GM12875 (cell line): ENCODE results near the gene RAB11FIP2.

Experiments used
- H3K4me3 ChIP-seq: one replicate; pipeline ENCODE4 v1.5.1; 2011; ENCODE audit warnings: low read depth, low read length, control low read depth
- TF ChIP-seq, protein P1 (sequence below): IDR thresholded peaks from 2 replicates; pipeline ENCODE4 v1.5.1; 2011; ENCODE audit warnings: low read depth, mild to moderate bottlenecking, control low read depth, inconsistent platforms, low read length, moderate library complexity, borderline replicate concordance; ENCODE audit not compliant: insufficient read depth

The RAB11FIP2 gene

DNA sequence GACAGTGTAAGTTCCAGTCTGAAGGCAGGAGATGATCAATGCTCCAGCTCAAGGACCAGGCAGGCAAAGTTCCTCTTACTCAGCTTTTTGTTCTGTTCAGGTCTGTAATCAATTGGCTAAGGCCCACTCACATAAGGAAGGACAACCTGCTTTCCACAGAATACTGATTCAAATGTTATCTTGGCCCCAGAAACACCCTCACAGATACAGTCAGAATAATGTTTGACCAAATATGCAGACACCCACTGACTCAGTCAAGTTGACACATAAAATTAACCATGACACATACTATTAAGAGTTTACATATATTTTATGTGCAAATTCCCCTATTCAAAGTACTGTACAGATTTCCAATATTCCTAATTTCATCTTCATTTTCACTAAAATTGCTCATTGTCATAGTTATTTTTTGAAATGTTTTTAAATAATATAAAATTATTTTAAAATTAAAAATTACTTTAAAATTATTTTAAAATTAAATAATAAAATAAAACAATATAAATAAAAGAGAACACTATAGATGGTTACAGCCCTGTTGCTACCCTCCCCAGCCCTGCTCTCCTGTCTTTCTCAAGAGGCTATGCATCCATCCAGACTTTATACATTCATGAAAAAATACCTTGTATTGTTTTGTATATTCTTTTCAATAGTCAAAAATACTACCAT, 59.4 kb downstream of the RAB11FIP2 start:
- H3K4me3 ChIP-seq: no peak overlapping the region
- TF ChIP-seq, protein P1, sequence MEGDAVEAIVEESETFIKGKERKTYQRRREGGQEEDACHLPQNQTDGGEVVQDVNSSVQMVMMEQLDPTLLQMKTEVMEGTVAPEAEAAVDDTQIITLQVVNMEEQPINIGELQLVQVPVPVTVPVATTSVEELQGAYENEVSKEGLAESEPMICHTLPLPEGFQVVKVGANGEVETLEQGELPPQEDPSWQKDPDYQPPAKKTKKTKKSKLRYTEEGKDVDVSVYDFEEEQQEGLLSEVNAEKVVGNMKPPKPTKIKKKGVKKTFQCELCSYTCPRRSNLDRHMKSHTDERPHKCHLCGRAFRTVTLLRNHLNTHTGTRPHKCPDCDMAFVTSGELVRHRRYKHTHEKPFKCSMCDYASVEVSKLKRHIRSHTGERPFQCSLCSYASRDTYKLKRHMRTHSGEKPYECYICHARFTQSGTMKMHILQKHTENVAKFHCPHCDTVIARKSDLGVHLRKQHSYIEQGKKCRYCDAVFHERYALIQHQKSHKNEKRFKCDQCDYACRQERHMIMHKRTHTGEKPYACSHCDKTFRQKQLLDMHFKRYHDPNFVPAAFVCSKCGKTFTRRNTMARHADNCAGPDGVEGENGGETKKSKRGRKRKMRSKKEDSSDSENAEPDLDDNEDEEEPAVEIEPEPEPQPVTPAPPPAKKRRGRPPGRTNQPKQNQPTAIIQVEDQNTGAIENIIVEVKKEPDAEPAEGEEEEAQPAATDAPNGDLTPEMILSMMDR: no peak

DNA sequence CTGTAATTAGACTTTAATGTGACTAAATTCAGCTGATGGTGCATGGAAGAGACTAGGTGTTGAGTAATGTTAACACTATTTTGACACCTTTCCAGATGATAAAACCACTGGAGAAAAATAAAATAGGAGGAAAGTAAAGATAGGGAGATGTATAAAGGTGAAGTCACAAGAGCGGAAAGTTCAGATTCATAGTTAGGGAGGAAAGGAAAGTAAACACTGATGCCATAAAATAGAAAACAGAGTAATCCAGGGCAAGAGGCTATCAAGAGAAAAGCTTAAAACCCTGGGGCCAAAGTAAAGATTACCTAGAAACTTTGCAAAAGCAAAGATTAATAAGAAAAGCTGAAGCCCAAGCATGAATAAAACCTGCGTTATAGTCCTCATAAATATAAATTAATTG, 62.8 kb downstream of the RAB11FIP2 start:
- no peak overlapping the region for H3K4me3 ChIP-seq
- TF ChIP-seq, protein P1: no peak

DNA sequence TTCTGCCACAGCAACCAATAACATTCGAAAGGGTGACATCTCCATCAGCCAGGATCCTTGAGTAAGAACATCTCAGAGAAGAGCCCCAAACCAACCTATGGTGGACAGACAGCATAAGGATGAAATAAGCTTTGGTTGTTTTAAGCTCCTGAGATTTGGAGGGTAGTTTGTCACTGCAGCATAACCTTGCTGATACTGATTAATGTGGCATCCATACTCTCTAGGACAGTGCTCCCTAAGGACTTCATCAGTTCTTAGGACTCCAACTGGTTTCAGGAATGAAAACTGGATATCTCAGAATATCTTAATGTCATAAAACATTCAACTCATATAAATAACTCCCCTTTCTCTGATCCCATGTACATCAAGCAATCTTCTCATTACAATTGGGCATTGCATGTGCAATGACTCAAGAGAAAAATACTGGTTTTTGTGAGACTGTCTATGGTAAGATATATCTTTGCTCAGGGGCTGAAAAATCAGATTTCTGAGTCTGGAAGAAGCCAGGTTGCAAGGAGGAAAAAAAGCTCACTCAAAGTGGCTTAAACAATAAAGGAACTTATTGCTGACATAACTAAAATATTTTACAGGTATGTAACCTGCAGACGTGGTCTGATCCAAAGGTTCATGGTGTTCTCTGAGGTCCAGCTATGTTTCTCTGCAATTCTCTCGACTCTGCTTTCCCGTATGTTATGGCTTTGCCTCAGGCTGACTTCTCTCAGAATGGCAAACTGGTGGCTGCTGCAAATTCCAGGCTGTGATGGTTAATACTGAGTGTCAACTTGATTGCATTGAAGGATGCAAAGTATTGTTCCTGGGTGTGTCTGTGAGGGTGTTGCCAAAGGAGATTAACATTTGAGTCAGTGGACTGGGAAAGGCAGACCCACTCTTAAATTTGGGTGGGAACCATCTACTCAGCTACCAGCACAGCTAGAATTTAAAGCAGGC, 65.7 kb downstream of the RAB11FIP2 start:
- H3K4me3 ChIP-seq: no peak overlapping the region
- TF ChIP-seq, protein P1: no peak

DNA sequence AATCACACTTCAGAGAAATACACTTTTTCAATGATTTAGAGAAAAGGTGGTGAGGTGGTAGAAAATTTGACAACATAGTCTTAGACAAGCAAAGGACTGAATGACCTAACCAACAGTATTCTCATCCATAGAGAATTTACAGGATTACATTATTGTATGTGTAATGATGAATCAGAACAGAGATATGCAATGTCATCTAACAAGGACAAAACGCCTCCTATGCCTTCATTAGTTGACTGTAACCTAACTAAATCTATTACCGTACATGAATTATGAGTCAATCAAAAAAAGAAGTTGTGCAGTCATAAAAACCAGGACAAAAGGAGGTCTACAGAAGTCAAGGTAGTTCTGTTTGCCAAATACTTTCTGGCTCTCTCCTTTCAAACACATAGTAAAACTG, 66.5 kb downstream of the RAB11FIP2 start:
- TF ChIP-seq, protein P1: no peak
- H3K4me3 ChIP-seq: no peak overlapping the region

DNA sequence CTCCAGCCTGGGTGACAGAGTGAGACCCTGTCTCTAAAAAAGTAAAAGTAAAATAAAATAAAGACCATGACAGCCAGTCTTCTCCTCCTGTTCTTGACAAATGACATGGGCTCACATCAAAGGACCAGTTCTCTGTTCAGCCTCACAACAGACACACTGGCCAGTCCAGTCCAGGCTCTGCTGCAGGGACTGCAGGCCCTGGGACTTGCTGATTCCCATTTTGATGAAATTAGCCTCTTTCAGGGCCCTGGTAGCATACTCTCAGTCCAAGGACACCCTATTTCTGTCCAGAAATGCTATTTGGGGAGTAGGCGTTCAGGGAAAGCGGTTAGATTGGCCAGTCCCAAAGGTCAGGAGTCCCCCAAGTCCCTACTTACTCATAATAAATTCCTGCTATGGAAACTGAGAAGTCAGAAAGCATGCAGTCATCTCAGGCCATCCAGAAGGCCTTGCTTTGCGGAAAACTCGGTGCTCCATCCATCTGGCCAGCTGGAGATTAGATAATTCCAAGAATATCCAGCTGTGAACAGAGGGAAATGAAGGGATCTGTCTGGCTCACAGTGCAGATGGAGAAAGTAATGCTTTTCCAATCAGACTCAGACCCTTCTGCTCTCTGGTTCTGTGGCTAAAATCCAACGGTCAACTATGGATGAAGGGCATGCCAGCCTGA, 74.4 kb downstream of the RAB11FIP2 start:
- H3K4me3 ChIP-seq: no peak overlapping the region
- TF ChIP-seq, protein P1: no peak

DNA sequence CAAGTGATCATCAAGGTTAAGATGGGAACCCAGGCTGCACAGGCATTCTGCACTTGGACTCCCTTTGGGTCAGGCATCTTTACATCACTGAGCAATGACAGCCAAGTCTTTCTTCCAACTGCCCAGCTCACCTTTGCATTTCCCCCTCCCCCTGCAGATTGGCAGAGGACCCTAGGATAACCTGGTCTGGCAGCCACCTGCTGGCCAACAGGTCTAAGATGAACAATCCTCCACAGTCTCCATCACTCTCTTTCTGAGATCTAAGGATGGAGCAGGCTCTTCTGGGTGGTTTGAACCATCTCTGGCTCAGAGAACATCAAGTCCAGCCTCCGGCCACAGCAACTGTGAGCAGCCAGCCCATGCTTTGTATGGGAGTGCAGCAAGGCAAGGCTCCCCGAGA, 75.8 kb downstream of the RAB11FIP2 start:
- no peak overlapping the region for H3K4me3 ChIP-seq
- TF ChIP-seq, protein P1: no peak

DNA sequence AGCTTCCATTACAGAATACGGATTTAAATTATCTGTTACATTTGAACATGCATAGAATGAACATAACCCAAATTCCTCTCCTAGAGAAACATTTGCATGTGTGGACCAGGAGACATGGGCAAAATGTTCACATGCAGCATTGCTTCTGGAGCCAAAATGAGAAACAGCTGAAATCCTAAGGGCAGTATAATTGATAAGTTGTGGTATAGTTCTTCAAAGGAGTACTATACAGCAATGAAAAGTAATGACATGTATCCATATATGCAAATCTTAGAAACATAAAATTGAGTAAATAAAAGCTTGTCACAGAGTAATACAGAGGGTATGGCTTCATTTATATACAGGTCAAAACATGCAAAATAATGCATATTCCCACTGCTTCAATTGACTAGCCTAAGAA, 77.1 kb downstream of the RAB11FIP2 start:
- TF ChIP-seq, protein P1: no peak
- no peak overlapping the region for H3K4me3 ChIP-seq
